ENCODE data around the gene MCUR1. TPM values are rescaled to one million over a fixed set of nuclear protein-coding genes. Genes with fewer than 3 reads are reported as not detected.

MCUR1 gene
- total and polyA plus RNA-seq, 7 donors: 7.2 to 34.2 (median 12.9) TPM

DNA sequence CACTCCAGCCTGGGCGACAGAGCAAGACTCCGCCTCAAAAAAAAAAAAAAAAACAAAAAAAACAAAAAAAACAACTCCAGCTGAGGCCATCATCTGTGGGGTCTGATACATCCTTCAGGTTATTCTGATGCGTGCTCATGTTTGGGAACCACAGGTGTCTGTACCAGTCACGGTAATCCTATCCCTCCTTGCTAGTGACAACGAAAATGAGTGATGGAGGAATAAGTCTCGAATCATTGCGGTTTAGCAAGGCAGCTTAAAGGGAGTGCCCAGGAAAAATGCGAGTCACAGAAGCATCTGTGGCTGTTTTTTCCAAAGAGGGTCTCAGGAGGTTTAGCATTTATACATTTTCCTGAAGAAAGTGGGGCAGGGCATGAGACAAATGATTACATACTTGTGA is 48.8 kb downstream of the MCUR1 start:
- Histone ChIP-seq H3K4me3 (no peak overlapping the region), H3K27ac (no peak overlapping the region), H3K36me3 (no peaks in the 10 kb centered on the region), H3K4me1 (peaks cover 0 to 49% (median 40%) of the 10 kb centered on the region in 4 donors), H3K9me3 (no peaks in the 10 kb centered on the region), H3K27me3 (no peaks in the 10 kb centered on the region)
- TF ChIP-seq, protein P1, sequence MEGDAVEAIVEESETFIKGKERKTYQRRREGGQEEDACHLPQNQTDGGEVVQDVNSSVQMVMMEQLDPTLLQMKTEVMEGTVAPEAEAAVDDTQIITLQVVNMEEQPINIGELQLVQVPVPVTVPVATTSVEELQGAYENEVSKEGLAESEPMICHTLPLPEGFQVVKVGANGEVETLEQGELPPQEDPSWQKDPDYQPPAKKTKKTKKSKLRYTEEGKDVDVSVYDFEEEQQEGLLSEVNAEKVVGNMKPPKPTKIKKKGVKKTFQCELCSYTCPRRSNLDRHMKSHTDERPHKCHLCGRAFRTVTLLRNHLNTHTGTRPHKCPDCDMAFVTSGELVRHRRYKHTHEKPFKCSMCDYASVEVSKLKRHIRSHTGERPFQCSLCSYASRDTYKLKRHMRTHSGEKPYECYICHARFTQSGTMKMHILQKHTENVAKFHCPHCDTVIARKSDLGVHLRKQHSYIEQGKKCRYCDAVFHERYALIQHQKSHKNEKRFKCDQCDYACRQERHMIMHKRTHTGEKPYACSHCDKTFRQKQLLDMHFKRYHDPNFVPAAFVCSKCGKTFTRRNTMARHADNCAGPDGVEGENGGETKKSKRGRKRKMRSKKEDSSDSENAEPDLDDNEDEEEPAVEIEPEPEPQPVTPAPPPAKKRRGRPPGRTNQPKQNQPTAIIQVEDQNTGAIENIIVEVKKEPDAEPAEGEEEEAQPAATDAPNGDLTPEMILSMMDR (IDR thresholded peaks at IDR 0.05): no peak
- no peak for TF ChIP-seq POLR2AphosphoS5 (IDR thresholded peaks at IDR 0.05)
- no peak for TF ChIP-seq POLR2A (IDR thresholded peaks at IDR 0.05)
- no peak for TF ChIP-seq EP300 (IDR thresholded peaks at IDR 0.05)
- WGBS, 2 donors: 78 to 89% methylated on average over 8 of the region's 8 CpGs
- peak; percentile 18 for DNase-seq
- intact Hi-C loops (cut with DNase I): no loop called here

DNA sequence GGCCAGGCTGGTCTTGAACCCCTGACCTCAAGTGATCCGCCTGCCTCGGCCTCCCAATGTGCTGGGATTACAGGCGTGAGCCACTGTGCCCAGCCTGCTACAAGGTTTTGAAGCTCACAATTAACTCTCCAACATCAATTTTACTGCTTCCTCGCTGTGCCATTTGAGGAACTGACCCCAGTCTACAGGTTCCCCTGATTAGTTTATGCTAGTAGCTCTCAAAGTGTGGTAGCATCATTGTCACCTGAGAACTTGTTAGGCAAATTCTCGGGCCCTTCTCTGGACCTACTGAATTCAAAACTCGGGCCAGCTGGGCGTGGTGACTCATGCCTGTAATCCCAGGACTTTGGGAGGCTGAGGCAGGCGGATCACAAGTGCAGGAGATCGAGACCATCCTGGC is 49.4 kb downstream of the MCUR1 start:
- Histone ChIP-seq H3K36me3 (no peaks in the 10 kb centered on the region), H3K27ac (no peak overlapping the region), H3K9me3 (no peaks in the 10 kb centered on the region), H3K27me3 (no peaks in the 10 kb centered on the region), H3K4me3 (no peak overlapping the region), H3K4me1 (peaks cover 0 to 50% (median 40%) of the 10 kb centered on the region in 4 donors)
- intact Hi-C loops (cut with DNase I): no loop called here
- TF ChIP-seq POLR2AphosphoS5 (IDR thresholded peaks at IDR 0.05) (no peak), POLR2A (IDR thresholded peaks at IDR 0.05) (no peak), EP300 (IDR thresholded peaks at IDR 0.05) (no peak)
- TF ChIP-seq, protein P1 (IDR thresholded peaks at IDR 0.05): no peak
- WGBS, 2 donors: 86 to 91% methylated on average over 9 of the region's 9 CpGs
- DNase-seq: peak; percentile 36

DNA sequence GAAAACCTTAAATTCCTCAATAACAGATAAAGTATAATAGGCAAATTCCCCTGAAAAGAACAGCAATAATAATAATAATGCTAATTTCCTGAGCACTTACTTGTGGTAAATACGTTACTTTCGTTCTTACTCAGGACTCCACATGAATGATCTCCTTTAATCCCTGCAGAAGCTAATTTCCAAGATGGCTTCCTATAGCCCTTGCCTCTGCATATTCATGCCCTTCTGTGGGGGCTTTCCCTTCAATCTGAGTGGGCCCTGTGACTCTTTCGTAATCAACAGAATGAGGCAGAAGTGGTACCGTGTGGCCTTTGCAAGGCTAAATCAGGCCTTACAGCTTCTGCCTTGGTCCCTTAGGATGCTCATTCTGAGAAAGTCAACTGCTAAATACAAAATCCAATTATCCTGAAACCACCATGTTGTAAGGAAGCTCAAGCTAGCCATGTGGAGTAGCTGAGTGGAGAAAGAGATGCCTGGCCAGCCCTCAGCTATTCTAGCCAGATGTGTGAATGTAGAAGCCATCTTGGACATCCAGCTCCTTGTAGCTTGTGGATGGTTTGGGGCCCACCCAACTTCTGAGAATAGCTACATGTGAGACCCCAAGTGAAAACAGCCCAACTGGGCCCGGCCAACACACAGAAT is 50.5 kb downstream of the MCUR1 start:
- WGBS, 2 donors: 75 to 80% methylated on average over 5 of the region's 5 CpGs
- peak; percentile 48 for DNase-seq
- no peaks in the 10 kb centered on the region for H3K36me3 ChIP-seq
- H3K4me1 ChIP-seq: peaks cover 0 to 50% (median 40%) of the 10 kb centered on the region in 4 donors
- H3K27ac ChIP-seq: peak overlapping the region in 3 of 4 donors; percentile 75 to 84 (median 82)
- intact Hi-C loops (cut with DNase I): no loop called here
- no peaks in the 10 kb centered on the region for H3K27me3 ChIP-seq
- H3K4me3 ChIP-seq: no peak overlapping the region
- no peaks in the 10 kb centered on the region for H3K9me3 ChIP-seq
- TF ChIP-seq, protein P1 (IDR thresholded peaks at IDR 0.05): no peak
- no peak for TF ChIP-seq POLR2A (IDR thresholded peaks at IDR 0.05)
- TF ChIP-seq POLR2AphosphoS5 (IDR thresholded peaks at IDR 0.05): no peak
- no peak for TF ChIP-seq EP300 (IDR thresholded peaks at IDR 0.05)

DNA sequence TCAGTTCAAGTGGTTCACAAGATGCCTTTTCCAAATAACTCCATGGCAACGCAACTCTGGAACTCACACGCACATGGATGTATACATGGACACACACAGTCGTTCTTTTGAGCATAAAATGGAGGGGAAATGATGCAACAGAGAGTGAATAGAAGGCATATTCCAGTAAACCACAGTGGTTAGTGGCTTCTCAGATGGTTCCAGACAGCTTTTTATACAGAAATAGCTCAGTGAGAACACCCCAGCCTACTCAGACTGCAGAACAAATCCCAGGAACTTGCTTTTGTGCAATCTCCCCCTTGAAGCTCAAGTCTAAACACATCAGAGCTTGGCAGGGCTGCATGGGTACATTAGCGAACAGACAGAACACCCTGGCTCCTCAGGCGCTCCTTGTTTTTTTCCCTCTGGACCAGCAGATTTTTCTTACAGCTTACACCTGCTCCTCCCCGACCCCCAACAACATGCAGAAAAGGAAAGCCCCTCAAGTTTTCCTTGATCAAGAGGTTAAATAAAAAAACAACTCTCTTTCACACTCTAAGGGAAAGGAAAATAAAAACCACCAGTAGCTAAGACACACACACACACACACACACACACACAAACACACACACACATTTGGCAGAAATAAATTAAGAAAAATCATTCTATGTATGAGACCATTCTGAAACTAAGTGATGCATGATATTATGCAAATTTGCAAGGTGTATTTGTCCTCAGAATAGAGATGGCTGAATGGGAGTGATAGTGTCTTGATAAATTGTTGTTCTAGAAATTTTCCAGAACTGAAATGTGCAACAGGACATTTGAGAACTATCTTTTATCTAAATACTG is 51.5 kb downstream of the MCUR1 start:
- intact Hi-C loops (cut with DNase I): loop anchor here (1.0 kb wide), 2 partner anchors 28 to 51 kb away; no protein-coding TSS in a partner anchor
- H3K36me3 ChIP-seq: no peaks in the 10 kb centered on the region
- DNase-seq: peak; percentile 93
- no peaks in the 10 kb centered on the region for H3K9me3 ChIP-seq
- WGBS, 2 donors: 38 to 65% methylated on average over 6 of the region's 6 CpGs
- H3K4me1 ChIP-seq: peaks cover 0 to 47% (median 38%) of the 10 kb centered on the region in 4 donors
- H3K27ac ChIP-seq: peak overlapping the region; percentile 67 to 84 (median 78)
- no peak for TF ChIP-seq POLR2A (IDR thresholded peaks at IDR 0.05)
- TF ChIP-seq EP300 (IDR thresholded peaks at IDR 0.05): peak in 2 of 4 donors; percentile 69 to 72
- TF ChIP-seq, protein P1 (IDR thresholded peaks at IDR 0.05): no peak
- TF ChIP-seq POLR2AphosphoS5 (IDR thresholded peaks at IDR 0.05): peak; percentile 49 to 70 (median 62)
- H3K4me3 ChIP-seq: peak overlapping the region in 1 of 4 donors; percentile 15
- H3K27me3 ChIP-seq: no peaks in the 10 kb centered on the region
